ENCODE data around the gene CNMD.

CNMD gene

DNA sequence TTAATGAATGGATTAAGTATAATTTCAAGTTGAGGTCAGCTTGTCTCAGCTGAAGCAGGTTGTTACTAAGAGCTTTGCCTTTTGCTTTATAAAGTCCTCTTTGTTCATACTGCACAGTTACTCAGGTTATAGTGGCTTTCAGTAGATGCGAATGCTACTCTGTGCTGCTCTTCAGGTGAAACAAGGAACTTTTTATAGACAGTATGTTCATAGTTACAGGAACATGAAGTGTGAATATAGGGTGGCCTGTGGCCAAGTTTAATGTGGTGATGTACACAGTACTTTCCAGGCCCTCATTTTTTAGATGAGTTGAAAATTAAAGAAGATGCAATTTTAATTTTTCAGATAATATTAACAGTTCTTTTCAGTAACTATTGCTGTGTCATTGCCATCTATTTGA is 66.2 kb downstream of the CNMD start:
- DNase-seq = no peak

- DNase-seq = no peak
Measured at GRCh38 chr13:52670726-52671125, 68.9 kb downstream of the CNMD start.

DNA sequence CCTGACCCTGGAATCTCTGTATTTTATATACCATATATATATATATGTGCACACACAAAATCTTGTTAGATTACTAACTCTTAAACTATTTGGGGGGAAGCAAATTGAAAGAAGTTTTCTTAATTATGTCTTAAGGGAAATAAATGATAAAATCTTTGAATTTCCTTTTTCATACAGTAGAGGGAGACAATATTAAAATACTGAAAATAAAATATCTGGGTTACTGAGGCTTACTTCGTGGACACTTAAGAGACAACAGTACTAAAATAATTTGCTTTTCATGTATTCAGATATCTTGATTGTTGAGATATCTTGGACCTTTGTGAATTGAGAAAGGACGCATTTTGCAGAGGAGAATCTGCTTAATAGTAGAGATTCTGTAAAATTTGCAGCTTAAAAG is 69.9 kb downstream of the CNMD start:
- no peak for DNase-seq

DNA sequence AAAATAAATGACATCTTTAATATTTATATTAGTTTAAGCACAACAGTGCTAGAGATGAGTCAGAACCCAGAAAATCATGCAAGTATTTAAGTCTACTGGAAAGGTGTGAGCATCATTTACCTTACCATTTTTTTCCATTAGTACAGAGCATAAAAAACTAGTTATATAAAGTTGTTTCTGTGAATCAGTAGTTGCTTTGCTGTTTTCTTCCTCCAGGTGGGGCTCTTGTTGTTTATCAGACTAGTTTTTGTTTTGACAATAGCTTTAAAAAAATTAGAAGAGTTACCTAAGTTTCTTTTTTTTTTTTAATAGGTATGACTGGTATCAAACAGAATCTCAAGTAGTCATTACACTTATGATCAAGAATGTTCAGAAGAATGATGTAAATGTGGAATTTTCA is 74.3 kb downstream of the CNMD start:
- peak; percentile 32 for DNase-seq

GRCh38 chr13:52664272-52664671 is 75.3 kb downstream of the CNMD start:
- no peak for DNase-seq

DNA sequence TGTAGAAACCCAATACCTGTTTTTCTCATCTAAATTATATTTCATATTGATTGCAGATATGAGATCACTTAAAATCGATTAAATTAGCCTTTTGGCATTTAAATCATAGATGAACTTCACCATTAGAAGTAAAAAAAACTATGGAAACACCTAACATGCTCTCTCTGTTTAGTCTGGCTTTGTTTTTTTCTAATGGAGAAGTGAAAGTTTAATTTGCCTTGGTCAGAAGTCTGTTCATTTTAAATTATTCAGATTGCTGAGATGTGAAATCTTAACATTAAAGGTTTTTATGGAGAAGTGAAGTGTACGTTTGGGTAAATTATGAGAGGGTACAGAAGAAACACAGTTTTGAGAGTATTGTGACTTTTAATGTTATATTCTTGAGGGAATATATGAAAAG is 80.3 kb downstream of the CNMD start:
- no peak for DNase-seq
